Heart left ventricle (tissue), 13 donors: Measurements from ENCODE around the gene KIFC1.

ENCODE experiments used
- POLR2A ChIP-seq, 2 donors: fragments of 450-650 bp; IDR thresholded peaks; one replicate each; pipeline ENCODE4 v1.6.1; 2017; ENCODE audit warnings: antibody characterized with exemption in 2 of 2, mild to moderate bottlenecking in 2 of 2, moderate library complexity in 2 of 2
- TF ChIP-seq, protein P1 (sequence below), 12 donors: fragments of 200-600 bp; sonication (generic) in 4 of 12; IDR thresholded peaks; one replicate each; pipeline versions ENCODE4 v1.5.0 to v1.8.0; 2018 to 2022; ENCODE audit warnings: antibody characterized with exemption in 12 of 12, mild to moderate bottlenecking in 5 of 12
- donor health status: ischemic (EF 13 %, LVEDD 7.1; RV severe dilation, severe dysfunction).
- donor health status: DM: no; HTN: yes; CAD: no.
- donor health status: DM: no; HTN: no; CAD: no.
- donor health status: ischemic (EF 25% LVEDD 6.9; RV normal size, moderate dysfunction).
- donor health status: ischemic (EF 25% LVEDD 5.7; RV mildly dilated, moderate dysfunction).
- donor health status: ischemic (EF 35%, LVEDD 5.7; RV mildly dilated, moderate dysfunction).
- donor health status: nonischemic (EF 11% LVEDD 7.7; RV severe dilation, severe dysfunction).
- donor health status: DM: yes; HTN: yes; CAD: no.
- donor health status: PGD.
- donor health status: ischemic (EF 29% LVEDD 5.4; RV normal size, mild dysfunction).
- donor health status: nonischemic (EF 23%, LVEDD 6.1; RV moderate dilation, normal function).

DNA sequence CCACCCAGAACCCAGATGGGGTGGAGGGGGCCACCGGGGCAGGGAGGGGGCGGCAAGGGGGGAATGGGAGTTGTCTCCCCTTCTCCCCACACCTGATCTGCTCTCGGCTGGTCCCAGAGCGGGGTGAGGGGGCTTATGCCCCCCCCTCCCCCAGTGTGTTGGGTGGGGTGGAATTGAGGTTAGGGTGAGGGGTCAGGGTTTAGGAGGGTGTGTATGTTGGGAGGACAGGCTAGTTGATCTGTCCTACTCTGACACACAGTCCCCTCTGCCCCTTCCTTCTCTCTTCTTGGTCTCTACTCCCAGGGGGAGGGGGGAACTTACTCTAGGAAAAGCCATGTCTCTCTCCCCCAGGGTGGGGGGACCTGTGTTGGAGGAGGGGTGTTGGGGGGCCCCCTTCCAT is 60.9 kb downstream of the KIFC1 start:
- TF ChIP-seq, protein P1, sequence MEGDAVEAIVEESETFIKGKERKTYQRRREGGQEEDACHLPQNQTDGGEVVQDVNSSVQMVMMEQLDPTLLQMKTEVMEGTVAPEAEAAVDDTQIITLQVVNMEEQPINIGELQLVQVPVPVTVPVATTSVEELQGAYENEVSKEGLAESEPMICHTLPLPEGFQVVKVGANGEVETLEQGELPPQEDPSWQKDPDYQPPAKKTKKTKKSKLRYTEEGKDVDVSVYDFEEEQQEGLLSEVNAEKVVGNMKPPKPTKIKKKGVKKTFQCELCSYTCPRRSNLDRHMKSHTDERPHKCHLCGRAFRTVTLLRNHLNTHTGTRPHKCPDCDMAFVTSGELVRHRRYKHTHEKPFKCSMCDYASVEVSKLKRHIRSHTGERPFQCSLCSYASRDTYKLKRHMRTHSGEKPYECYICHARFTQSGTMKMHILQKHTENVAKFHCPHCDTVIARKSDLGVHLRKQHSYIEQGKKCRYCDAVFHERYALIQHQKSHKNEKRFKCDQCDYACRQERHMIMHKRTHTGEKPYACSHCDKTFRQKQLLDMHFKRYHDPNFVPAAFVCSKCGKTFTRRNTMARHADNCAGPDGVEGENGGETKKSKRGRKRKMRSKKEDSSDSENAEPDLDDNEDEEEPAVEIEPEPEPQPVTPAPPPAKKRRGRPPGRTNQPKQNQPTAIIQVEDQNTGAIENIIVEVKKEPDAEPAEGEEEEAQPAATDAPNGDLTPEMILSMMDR (IDR thresholded peaks at IDR 0.05): no peak
- no peak for TF ChIP-seq POLR2A (IDR thresholded peaks at IDR 0.05)
